ENCODE data around the gene PCDH19. TPM values are rescaled to one million over a fixed set of nuclear protein-coding genes. Genes with fewer than 3 reads are reported as not detected.
"Not testable (repeated sequence)": the region's sequence is repeated elsewhere in the genome, so short reads cannot be mapped to it uniquely, and the experiment has no call there.

The PCDH19 gene
- total and polyA plus RNA-seq, 8 donors = under 0.01 to 1.3 (median 0.22) TPM; not detected in 2

DNA sequence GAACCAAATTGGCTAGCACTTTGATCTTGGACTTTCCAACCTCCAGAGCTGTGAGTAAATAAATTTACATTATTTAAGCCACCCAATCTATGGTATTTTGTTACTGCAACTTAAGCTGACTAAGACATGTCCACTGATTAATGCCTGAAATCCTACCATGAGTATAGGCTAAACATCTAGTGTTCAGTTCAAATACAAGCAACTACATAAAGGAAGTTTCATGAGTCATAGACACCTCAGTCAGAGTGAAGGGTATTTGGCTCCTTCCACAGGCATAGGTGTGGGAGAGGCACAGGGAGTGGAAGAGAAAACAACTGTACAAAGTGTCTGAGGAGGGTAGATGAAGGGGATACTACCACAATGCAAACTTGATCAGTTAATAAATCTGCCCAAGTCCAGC, 35.5 kb upstream of the PCDH19 start:
- intact Hi-C loops (cut with DNase I; ENCODE audit: low total_unique reads) = no loop called here
- H3K27ac ChIP-seq = no peak overlapping the region
- H3K4me3 ChIP-seq = no peak overlapping the region
- no peaks in the 10 kb centered on the region for H3K9me3 ChIP-seq
- no peak for DNase-seq
- no peaks in the 10 kb centered on the region for H3K4me1 ChIP-seq
- H3K27me3 ChIP-seq = no peaks in the 10 kb centered on the region
- TF ChIP-seq POLR2A (IDR thresholded peaks at IDR 0.05) = no peak
- no peak for TF ChIP-seq POLR2AphosphoS5 (IDR thresholded peaks at IDR 0.05)
- TF ChIP-seq, protein P1, sequence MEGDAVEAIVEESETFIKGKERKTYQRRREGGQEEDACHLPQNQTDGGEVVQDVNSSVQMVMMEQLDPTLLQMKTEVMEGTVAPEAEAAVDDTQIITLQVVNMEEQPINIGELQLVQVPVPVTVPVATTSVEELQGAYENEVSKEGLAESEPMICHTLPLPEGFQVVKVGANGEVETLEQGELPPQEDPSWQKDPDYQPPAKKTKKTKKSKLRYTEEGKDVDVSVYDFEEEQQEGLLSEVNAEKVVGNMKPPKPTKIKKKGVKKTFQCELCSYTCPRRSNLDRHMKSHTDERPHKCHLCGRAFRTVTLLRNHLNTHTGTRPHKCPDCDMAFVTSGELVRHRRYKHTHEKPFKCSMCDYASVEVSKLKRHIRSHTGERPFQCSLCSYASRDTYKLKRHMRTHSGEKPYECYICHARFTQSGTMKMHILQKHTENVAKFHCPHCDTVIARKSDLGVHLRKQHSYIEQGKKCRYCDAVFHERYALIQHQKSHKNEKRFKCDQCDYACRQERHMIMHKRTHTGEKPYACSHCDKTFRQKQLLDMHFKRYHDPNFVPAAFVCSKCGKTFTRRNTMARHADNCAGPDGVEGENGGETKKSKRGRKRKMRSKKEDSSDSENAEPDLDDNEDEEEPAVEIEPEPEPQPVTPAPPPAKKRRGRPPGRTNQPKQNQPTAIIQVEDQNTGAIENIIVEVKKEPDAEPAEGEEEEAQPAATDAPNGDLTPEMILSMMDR (IDR thresholded peaks at IDR 0.05) = no peak
- no peak for TF ChIP-seq EP300 (IDR thresholded peaks at IDR 0.05)
- H3K36me3 ChIP-seq = no peaks in the 10 kb centered on the region

DNA sequence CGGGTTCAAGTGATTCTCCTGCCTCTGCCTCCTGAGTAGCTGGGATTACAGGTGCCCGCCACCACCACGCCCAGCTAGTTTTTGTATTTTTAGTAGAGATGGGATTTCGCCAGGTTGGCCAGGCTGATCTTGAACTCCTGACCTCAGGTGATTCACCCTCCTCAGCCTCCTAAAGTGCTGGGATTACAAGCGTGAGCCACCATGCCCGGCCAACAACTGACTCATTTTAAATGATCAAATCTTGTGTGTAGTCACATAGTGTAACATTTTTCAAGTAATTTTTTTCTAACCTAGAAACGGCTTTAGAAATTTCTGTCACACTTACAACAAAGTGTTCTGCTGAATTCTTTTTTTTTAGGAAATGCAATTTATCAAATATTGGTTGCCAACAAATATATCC, 31.2 kb upstream of the PCDH19 start:
- intact Hi-C loops (cut with DNase I; ENCODE audit: low total_unique reads); H3K27ac ChIP-seq; H3K4me1 ChIP-seq; H3K36me3 ChIP-seq; H3K4me3 ChIP-seq; H3K9me3 ChIP-seq; DNase-seq; H3K27me3 ChIP-seq: not testable (repeated sequence)
- 65 to 93% (median 75%) methylated on average over 4 to 7 of the region's 7 CpGs for WGBS, 5 donors

DNA sequence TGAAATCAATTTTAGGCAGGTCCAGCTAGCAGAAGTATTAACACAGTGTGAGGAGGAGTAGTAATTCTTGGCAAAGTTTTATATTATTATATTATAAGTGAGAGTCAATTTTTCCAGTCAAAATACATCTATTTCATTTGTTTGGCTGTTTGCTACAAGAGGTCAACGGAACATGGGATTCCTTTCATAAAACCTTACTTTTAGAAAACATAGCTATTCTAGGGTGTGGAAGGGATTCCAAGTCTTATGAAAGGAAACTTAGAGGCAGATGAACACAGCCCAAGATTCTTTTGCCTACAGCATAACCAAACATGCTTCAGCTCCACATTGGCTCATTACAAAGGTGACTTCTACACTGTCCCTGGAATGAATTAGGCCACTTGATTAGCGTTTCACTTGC, 29.9 kb upstream of the PCDH19 start:
- Histone ChIP-seq H3K4me1 (no peaks in the 10 kb centered on the region), H3K36me3 (no peaks in the 10 kb centered on the region), H3K9me3 (no peaks in the 10 kb centered on the region), H3K27me3 (no peaks in the 10 kb centered on the region), H3K4me3 (no peak overlapping the region), H3K27ac (no peak overlapping the region)
- WGBS, 5 donors = 76 to 93% (median 85%) methylated on average over 2 of the region's 2 CpGs
- intact Hi-C loops (cut with DNase I; ENCODE audit: low total_unique reads) = no loop called here
- DNase-seq = no peak
- TF ChIP-seq EP300 (IDR thresholded peaks at IDR 0.05) (no peak), POLR2AphosphoS5 (IDR thresholded peaks at IDR 0.05) (no peak)
- TF ChIP-seq, protein P1 (IDR thresholded peaks at IDR 0.05) = no peak

DNA sequence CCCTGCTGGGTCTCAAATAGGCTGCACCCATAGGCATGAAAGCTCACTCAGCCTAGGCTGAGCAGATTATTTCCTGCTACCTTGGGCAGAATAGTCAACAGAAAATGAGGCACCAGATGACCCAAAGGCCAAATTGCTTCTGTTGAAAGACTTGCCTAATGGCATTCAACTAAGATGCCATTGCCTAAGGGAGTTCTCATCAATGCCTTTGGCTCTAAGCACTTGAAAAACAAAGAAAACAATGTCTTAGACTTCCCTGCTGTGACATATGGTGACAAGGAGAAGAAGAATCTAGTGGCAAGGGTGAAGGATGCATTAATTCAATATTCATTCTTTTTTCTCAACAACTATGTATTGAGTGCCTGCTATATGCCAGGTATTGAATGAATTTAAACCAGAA, 25.7 kb upstream of the PCDH19 start:
- H3K4me3 ChIP-seq = no peak overlapping the region
- H3K27ac ChIP-seq = no peak overlapping the region
- no peaks in the 10 kb centered on the region for H3K36me3 ChIP-seq
- no peaks in the 10 kb centered on the region for H3K27me3 ChIP-seq
- intact Hi-C loops (cut with DNase I; ENCODE audit: low total_unique reads) = no loop called here
- TF ChIP-seq POLR2A (IDR thresholded peaks at IDR 0.05) (no peak), EP300 (IDR thresholded peaks at IDR 0.05) (no peak), POLR2AphosphoS5 (IDR thresholded peaks at IDR 0.05) (no peak)
- TF ChIP-seq, protein P1 (IDR thresholded peaks at IDR 0.05) = no peak
- H3K9me3 ChIP-seq = no peaks in the 10 kb centered on the region
- DNase-seq = no peak
- H3K4me1 ChIP-seq = no peaks in the 10 kb centered on the region

DNA sequence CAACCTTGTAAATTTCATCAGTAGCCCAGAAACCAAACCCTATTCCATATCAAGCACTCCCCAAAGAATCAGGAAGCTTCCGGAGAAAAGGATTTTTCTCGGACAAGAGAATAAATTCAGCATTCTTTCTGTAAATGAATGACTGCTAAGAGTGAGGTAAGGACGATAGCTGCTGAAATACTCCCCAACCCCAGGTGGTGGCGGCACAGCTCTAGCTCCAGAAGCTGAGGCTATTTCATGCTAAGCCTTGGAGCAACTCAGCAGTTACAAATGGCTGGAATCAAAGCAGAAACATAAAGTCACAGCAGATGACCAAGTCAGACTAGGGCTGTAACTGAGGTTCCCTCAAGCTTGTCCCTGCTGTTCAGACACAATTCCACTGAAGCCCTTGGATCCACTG, 13.9 kb upstream of the PCDH19 start:
- peaks cover 0 to 5% (median 0%) of the 10 kb centered on the region in 3 donors for H3K27me3 ChIP-seq
- no peak overlapping the region for H3K4me3 ChIP-seq
- TF ChIP-seq, protein P1 (IDR thresholded peaks at IDR 0.05) = no peak
- TF ChIP-seq EP300 (IDR thresholded peaks at IDR 0.05) (no peak), POLR2AphosphoS5 (IDR thresholded peaks at IDR 0.05) (no peak), POLR2A (IDR thresholded peaks at IDR 0.05) (no peak)
- DNase-seq = no peak
- no peaks in the 10 kb centered on the region for H3K36me3 ChIP-seq
- 40 to 71% (median 60%) methylated on average over 4 of the region's 4 CpGs for WGBS, 5 donors
- peaks cover 0 to 7% (median 0%) of the 10 kb centered on the region in 4 donors for H3K9me3 ChIP-seq
- intact Hi-C loops (cut with DNase I; ENCODE audit: low total_unique reads) = no loop called here
- H3K27ac ChIP-seq = no peak overlapping the region
- H3K4me1 ChIP-seq = no peaks in the 10 kb centered on the region
